ENCODE results near the gene LIMA1.

LIMA1 gene

GRCh38 chr12:50205648-50206047 lies 77.7 kb downstream of the LIMA1 start:
- ChIA-PET CTCF (interaction anchor here (0.7 kb wide), 1 partner anchor 94 kb away, joined by 11 read pairs; no protein-coding TSS in a partner anchor), POLR2A (interaction anchor here (2.6 kb wide), 1 partner anchor 16 kb away, joined by 6 read pairs; no protein-coding TSS in a partner anchor)
- TF ChIP-seq ELF4 (IDR thresholded peaks at IDR 0.05) (no peak), BHLHE40 (IDR thresholded peaks at IDR 0.05; ENCODE audit: borderline replicate concordance) (no peak), ZNF384 (IDR thresholded peaks at IDR 0.05) (no peak), FOXM1 (IDR thresholded peaks at IDR 0.05; ENCODE audit: borderline replicate concordance) (no peak), LEF1 (IDR thresholded peaks at IDR 0.05; ENCODE audit: borderline replicate concordance) (no peak), ARNT (IDR thresholded peaks at IDR 0.05) (no peak), FOXK2 (IDR thresholded peaks at IDR 0.05) (no peak), SUZ12 (IDR thresholded peaks at IDR 0.05) (no peak), SP1 (IDR thresholded peaks at IDR 0.05) (no peak), NFRKB (IDR thresholded peaks at IDR 0.05) (no peak), FOXA1 (IDR thresholded peaks at IDR 0.05) (no peak)
- no peak for DNase-seq (ENCODE audit: extremely low spot score)

DNA sequence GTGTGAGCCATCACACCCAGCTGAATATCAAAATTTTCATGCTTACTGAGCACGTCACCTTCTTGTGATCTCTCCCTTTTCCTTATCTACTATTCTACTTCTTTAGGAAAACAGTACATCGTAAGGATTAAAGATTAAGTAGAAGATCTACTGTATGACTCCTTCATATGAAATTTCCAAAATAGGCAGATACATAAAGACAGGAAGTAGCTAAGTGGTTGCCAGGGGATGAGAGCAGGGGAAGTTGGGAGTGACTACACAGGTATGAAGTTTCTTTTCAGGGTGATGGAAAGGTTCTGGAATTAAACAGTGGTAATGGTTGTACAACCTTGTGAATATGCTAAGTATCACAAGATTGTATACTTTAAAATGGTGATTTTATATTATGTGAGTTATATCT lies 79.6 kb downstream of the LIMA1 start:
- ChIA-PET CTCF (interaction anchor here (0.7 to 1.0 kb wide), 2 partner anchors 119 kb away, joined by 3 to 4 read pairs; partner anchors contain the start of gene SMARCD1), POLR2A (interaction anchor here (2.6 kb wide), 1 partner anchor 18 kb away, joined by 6 read pairs; no protein-coding TSS in a partner anchor)
- TF ChIP-seq TARDBP (IDR thresholded peaks at IDR 0.05), result no peak
- TF ChIP-seq, protein P1, sequence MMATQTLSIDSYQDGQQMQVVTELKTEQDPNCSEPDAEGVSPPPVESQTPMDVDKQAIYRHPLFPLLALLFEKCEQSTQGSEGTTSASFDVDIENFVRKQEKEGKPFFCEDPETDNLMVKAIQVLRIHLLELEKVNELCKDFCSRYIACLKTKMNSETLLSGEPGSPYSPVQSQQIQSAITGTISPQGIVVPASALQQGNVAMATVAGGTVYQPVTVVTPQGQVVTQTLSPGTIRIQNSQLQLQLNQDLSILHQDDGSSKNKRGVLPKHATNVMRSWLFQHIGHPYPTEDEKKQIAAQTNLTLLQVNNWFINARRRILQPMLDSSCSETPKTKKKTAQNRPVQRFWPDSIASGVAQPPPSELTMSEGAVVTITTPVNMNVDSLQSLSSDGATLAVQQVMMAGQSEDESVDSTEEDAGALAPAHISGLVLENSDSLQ (IDR thresholded peaks at IDR 0.05), result no peak
- TF ChIP-seq FOXM1 (IDR thresholded peaks at IDR 0.05; ENCODE audit: borderline replicate concordance), result no peak
- no peak for TF ChIP-seq FOXK2 (IDR thresholded peaks at IDR 0.05)
- no peak for TF ChIP-seq ZNF384 (IDR thresholded peaks at IDR 0.05)
- DNase-seq (ENCODE audit: extremely low spot score), result no peak

- TF ChIP-seq HDGF (IDR thresholded peaks at IDR 0.05; ENCODE audit: borderline replicate concordance) (no peak), ZNF384 (IDR thresholded peaks at IDR 0.05) (no peak), SP1 (IDR thresholded peaks at IDR 0.05) (no peak), BHLHE40 (IDR thresholded peaks at IDR 0.05; ENCODE audit: borderline replicate concordance) (no peak), ELF4 (IDR thresholded peaks at IDR 0.05) (no peak), CTBP1 (IDR thresholded peaks at IDR 0.05; ENCODE audit: borderline replicate concordance) (no peak), TARDBP (IDR thresholded peaks at IDR 0.05) (no peak), FOXK2 (IDR thresholded peaks at IDR 0.05) (no peak), LEF1 (IDR thresholded peaks at IDR 0.05; ENCODE audit: borderline replicate concordance) (no peak), SUZ12 (IDR thresholded peaks at IDR 0.05) (no peak), ARNT (IDR thresholded peaks at IDR 0.05) (no peak), L3MBTL2 (conservative IDR thresholded peaks at IDR 0.05) (no peak), FOXM1 (IDR thresholded peaks at IDR 0.05; ENCODE audit: borderline replicate concordance) (no peak), NFRKB (IDR thresholded peaks at IDR 0.05) (no peak), FOXA1 (IDR thresholded peaks at IDR 0.05) (no peak)
- TF ChIP-seq, protein P1 (IDR thresholded peaks at IDR 0.05), result no peak
- CTCF ChIA-PET, result interaction anchor here (1.0 kb wide), 1 partner anchor 8 kb away, joined by 3 read pairs; no protein-coding TSS in a partner anchor
- no peak for DNase-seq (ENCODE audit: extremely low spot score)
- POLR2A ChIA-PET, result no interaction called here
Observed at GRCh38 chr12:50201987-50202521, 81.3 kb downstream of the LIMA1 start.

DNA sequence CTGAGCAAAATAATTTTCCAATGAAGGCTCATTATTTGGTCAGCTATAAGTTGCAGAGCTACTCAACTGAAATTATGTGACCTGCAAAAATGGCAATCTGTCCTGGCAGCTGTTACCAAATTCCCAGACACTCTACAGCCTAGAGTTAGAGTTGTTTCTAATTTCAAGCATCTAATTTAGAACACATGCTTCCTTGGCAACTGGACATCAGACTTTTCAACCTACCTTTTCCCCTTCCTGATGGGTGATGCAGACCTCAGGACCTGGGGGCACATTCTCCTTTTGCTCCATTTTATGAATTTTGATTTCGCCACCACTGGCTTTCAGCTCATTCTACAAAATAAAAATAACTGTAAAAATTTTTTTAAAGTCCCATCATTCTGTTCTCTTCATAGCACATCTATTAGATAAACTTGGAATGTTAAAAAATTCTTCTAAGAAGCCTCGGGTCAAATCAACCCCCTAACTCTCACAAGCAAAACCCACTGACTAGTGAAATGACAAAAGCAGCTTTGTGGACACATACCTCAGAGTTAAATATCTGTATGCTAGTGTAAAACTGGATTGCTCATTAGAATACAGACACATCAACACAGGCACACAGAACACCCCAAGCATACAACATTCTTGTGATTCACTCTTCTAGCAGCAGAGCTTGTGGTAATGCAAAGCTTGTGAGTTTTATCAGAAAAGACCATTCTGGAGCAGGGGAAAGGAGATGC lies 82.6 kb downstream of the LIMA1 start:
- DNase-seq (ENCODE audit: extremely low spot score), result no peak

DNA sequence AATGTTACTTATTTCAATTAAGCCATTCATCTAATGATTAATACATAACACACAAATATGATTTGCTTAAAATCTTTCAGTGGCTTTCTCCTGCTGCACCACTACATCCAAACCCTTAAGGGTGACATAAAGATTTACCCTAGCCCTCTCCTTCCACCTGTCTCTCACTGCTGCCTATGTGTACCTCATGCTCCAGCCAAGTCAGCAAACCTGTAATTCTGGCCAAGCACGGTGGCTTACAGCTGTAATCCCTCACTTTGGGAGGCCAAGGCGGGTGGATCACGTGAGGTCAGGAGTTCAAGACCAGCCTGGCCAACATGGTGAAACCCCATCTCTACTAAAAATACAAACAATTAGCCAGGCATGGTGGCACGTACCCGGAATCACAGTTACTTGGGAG lies 84.5 kb downstream of the LIMA1 start:
- TF ChIP-seq BHLHE40 (IDR thresholded peaks at IDR 0.05; ENCODE audit: borderline replicate concordance), result no peak
- TF ChIP-seq HDGF (IDR thresholded peaks at IDR 0.05; ENCODE audit: borderline replicate concordance), result no peak
- no peak for TF ChIP-seq FOXM1 (IDR thresholded peaks at IDR 0.05; ENCODE audit: borderline replicate concordance)
- TF ChIP-seq SUZ12 (IDR thresholded peaks at IDR 0.05), result no peak
- TF ChIP-seq, protein P1 (IDR thresholded peaks at IDR 0.05), result no peak
- no peak for TF ChIP-seq NFRKB (IDR thresholded peaks at IDR 0.05)
- TF ChIP-seq L3MBTL2 (conservative IDR thresholded peaks at IDR 0.05), result no peak
- TF ChIP-seq TARDBP (IDR thresholded peaks at IDR 0.05), result no peak
- no peak for TF ChIP-seq FOXA1 (IDR thresholded peaks at IDR 0.05)
- TF ChIP-seq LEF1 (IDR thresholded peaks at IDR 0.05; ENCODE audit: borderline replicate concordance), result no peak
- no peak for TF ChIP-seq ELF4 (IDR thresholded peaks at IDR 0.05)
- no peak for TF ChIP-seq SP1 (IDR thresholded peaks at IDR 0.05)
- TF ChIP-seq CTBP1 (IDR thresholded peaks at IDR 0.05; ENCODE audit: borderline replicate concordance), result no peak
- TF ChIP-seq FOXK2 (IDR thresholded peaks at IDR 0.05), result no peak
- no peak for TF ChIP-seq ZNF384 (IDR thresholded peaks at IDR 0.05)
- no peak for TF ChIP-seq ARNT (IDR thresholded peaks at IDR 0.05)
- DNase-seq (ENCODE audit: extremely low spot score), result no peak
- CTCF ChIA-PET, result interaction anchor here (0.8 kb wide), 1 partner anchor 23 kb away, joined by 4 read pairs; no protein-coding TSS in a partner anchor
- POLR2A ChIA-PET, result no interaction called here

More for the DNA sequence above, 82.6 kb downstream of the LIMA1 start:
- TF ChIP-seq ZNF384 (IDR thresholded peaks at IDR 0.05), result no peak
- TF ChIP-seq SUZ12 (IDR thresholded peaks at IDR 0.05), result no peak
- no peak for TF ChIP-seq ARNT (IDR thresholded peaks at IDR 0.05)
- no peak for TF ChIP-seq L3MBTL2 (conservative IDR thresholded peaks at IDR 0.05)
- TF ChIP-seq FOXK2 (IDR thresholded peaks at IDR 0.05), result no peak
- TF ChIP-seq, protein P1 (IDR thresholded peaks at IDR 0.05), result no peak
- no peak for TF ChIP-seq LEF1 (IDR thresholded peaks at IDR 0.05; ENCODE audit: borderline replicate concordance)
- no peak for TF ChIP-seq CTBP1 (IDR thresholded peaks at IDR 0.05; ENCODE audit: borderline replicate concordance)
- ChIA-PET POLR2A (no interaction called here), CTCF (interaction anchor here (1.0 kb wide), 1 partner anchor 97 kb away, joined by 3 read pairs; the partner anchor contains the start of gene GPD1)

Data from HEK293T (cell line).